ENCODE results near the gene SEMA4C.
A peak's percentile ranks its signal among the peaks of the same experiment; 100 is the strongest.

SEMA4C gene

DNA sequence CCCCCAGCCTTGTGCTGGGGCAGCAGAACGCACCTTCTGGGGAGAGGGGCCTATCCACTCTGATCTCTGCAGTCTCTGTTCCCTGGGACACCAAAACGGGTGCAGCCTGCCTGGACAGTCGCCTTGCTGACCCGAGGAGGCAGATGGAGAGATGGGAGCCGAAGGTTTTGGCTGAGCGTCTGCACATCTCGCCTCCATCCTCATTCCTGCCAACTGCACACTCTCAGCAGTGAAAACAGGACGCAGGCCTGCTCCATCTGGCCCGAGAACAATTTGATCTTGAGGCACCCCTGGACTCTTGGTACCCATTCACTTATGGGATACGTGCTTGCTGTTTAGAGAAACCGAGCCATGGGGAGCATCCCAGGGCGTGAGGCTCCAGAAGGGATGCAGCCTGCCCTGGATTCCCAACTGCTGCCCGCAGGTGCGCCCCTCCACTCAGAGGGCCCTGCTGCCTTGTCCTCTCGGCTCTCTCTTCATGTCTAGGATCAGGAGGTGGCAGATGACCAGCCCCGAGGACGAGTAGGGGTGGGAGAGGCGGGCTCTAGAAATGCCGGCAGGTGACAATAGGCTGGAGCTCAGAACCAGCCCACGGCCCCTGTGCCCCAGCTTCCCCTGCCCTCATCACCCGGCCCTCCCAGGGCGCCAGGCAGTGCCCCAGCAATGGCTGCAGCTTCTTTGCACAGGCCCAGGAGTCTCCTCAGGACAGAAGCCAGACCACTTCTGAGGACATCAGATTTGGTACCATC, 9.1 kb upstream of the SEMA4C start:
- no peak for DNase-seq

DNA sequence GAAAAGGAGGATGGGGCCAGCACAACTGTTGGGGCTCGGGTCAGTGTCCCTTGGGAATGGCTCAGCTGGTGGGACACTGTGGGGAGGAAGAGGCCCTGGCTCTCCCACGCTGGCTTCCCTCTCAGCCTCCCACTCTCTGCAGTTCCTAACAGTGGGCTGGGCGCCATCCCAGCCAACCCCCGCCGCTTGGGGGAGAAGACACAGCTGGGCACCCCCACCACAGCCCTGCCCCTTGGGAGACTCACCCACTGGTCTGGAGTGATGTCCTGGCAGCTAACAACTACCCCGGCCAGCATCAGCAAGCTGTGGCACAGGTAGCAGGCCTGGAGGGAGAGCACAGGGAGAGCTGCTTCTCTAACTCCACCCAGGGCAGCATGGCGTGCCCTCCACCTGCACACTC, 8.3 kb upstream of the SEMA4C start:
- no peak for DNase-seq

DNA sequence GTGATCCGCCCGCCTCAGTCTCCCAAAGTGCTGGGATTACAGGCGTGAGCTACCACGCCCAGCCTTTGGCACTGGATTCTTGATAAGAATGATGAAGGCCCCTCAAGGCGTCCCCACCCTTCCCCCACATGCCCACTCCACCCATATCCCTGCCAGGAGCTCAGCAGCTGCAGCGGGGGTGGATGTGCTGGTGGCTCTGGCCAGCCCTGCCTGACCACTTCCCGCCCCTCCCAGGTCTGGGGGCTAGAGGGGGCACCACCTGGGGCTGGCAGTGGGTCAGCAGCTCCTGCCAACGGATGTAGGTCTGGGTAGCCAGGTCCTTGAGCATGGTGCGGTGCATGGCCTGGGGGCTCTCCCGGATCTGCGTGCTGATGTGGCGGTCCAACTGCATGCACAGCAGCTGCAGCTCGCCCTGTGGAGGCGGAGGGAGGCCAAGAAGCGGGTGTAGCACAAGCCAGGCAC, 7.8 kb upstream of the SEMA4C start:
- no peak for DNase-seq

DNA sequence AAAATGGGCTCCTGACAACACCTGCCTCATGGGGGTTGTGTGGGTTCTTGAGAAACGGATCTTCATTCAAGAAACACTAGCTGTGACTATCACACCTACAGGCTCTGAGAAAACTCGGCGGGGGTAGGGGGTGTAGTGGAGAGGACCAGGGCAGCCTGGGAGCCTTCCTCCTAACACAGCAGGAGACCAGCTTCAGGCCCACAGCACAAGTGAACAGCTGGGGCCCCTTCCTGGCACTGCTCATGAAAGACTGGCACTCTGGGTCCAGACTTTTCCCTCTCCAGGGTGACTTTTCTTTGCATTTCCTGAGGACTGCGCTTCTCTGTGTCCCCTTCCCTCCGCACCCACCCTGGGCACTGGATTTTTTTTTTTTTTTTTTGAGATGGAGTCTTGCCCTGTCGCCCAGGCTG, 7.2 kb upstream of the SEMA4C start:
- no peak for DNase-seq

DNA sequence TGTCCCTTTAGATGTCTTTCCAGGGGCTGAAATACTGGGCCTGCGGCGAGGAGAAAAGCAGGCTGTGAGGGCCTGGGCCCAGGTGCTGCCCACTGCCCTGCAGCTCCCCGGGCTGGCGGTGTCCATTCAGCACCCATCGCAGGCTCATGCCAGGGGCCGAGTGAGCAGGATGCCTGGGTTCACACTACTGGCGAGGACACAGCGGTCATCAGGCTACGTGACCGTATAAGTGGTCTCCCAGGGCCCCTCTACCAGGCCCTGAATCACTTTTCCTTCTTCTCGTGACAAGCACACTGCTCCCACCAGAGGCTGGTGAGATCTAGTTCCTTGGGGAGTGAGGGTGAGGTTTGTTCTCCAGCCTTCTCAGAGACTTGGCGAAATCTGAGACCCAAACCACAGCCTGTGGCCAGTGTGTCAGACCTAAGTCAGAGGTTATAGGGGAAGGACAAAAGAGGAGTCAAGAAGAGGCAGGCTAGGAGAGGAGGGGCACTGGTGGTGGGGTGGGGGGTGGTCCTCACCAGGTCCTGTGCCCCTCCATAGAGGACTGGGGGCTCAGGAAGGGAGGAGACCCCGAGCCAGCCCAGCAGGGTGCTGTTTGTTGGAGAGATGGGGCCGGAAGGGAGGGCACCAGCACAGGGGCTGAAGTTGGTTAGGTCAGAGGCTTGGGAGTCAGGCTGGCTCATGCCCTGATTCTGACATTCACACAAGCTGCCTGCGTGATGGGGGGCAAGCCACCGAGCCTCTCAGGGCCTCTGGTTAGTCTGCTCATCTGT, 6.6 kb upstream of the SEMA4C start:
- no peak for DNase-seq

DNA sequence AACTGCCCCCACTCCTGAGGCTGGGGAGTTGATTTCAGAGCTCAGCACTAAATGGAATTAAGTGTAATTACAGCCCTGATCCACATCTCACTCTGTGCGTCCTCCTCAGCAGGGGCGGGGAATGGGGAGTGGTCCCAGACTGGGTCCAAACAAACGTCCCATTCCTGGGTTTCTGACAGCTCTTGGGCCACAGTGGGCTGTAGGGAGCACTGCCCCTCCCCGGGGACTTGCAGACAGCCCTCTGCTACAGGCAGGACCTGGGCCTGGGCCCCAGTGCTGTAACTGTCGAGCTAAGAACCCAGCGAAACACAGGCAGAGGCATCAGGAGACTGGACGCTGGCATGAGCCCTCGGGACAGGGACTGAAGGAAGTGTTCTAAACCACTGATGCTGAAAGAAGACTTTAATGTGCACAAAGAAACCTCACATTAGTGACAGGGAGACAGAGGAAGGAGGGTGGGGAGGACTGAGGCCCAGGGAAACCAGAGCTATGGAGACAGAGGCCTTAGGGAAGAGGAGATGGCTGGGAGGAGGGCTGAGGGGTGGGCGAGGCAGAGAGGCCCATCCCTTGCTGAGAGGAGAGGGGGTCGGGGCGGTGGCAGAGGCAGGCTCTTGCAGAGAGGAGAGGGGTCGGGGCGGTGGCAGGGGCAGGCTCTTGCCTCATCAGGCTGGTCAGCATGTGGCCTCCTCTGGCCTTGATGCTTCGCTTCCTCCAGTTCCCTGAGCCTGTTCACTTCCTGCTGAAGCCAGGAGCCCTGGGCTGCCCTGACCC, 5.8 kb upstream of the SEMA4C start:
- no peak for DNase-seq

DNA sequence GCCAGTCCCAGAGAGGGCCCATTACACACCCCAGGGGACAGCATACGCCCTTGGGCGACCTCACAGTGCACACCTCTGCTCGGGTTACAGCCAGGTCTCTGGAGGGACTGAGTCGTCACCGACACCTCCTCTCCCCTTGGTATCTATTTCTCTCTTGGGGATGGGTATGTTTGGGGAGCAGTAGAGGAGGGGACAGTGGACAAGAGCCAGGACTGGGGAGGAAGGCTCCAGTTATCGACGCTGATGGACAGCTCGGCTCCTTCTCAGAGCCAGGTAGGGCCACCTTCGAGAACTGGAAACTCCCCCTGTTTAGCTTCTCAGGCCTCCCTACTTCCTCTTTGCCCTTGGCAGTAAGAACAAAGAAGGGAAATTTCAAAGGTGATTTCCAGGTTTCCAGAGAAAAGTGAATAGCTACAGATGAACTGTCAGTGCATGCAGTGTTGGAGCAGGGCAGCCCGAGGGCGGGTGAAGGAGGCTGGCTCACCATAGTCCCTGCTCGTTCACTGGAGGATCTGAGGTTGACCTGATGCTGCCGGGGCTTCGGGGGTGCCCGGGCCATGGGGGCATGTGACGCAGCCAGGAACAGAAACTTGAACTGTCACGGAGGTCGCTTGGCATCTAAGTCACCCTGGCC, 4.4 kb upstream of the SEMA4C start:
- DNase-seq = no peak

DNA sequence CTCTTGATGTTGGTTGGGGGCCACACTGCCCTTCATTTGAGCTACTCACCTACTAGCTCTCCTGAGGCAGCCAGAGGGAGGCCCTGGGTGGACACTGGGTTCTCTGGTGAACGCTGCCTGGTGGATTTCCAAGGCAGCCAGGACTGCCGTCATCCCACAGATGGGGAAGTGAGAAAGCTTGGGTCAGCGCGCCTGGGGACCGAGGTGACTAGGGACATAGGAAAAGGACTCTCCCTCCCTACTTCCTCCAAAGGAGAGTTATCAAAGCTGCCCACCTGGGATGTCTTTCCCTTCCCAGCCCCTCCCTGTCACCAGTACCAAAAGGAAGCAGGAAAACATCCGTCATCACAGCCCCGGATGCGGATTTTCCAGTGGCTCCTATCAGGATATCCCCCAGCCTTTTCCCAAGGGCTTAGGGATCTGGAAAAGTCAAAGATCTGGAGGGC, 3.8 kb upstream of the SEMA4C start:
- DNase-seq = no peak

DNA sequence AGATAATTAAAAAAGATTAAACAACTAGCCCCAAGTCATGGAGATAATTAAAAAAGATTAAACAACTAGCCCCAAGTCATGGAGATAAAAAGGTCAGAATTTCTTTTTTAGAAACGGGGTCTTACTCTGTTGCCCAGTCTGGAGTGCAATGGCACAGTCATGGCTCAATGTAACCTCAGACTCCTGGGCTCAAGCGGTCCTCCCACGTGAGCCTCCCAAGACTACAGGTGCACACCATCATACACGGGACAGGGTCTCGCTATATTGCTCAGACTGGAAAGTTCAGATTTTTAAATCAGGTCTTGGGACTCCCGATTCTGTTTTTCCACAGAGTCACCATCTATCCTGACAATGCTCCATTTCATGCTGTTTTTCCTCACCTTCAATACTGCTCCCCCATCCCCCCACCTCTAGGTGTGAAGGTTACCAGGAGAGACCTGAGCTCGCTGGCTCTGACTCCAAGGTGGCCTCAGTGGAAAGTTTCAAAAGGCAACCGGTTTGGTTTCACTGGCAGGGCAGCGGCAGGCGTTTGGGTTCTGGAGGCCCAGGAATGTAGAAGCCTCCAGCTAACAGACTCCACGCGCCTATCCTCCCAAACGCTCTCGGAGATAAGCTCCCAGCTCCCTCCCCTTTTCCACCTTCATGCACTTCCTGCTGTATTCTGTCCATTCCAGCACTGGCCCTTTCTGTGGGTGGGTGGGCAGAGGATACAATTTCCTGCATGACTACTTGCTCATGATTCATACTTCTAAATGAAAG, 2.9 kb upstream of the SEMA4C start:
- DNase-seq = no peak

DNA sequence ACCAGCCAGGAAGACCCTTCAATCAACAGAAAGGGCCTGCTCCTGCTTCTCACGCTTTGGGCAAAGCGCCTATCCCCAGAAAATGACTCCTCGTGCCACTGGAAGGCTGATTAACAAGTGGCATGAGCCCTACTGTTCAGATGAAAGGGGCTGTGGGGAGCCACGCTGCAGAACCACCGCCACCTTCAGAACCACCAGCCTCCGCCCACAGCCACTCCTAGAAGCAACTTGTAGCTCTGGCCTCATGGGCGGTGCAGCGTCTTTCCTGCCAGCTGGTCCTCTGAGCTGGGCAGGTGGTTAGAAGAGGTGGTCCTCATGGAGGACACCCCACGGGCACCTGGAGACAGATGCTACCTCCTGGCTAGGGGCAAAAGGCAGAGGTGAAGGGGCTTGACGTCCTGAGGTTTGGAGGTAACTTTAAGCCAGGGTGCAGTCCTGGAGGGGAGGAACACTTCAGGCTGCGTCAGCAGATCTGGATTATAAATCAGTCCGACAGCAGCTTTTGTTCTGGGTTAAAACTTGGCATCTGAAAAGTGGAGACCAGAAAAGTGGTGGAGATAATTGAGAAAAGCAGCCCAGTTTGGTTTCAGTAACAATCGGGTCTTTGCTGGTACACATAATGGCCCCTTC, 861 bp upstream of the SEMA4C start:
- no peak for DNase-seq

DNA sequence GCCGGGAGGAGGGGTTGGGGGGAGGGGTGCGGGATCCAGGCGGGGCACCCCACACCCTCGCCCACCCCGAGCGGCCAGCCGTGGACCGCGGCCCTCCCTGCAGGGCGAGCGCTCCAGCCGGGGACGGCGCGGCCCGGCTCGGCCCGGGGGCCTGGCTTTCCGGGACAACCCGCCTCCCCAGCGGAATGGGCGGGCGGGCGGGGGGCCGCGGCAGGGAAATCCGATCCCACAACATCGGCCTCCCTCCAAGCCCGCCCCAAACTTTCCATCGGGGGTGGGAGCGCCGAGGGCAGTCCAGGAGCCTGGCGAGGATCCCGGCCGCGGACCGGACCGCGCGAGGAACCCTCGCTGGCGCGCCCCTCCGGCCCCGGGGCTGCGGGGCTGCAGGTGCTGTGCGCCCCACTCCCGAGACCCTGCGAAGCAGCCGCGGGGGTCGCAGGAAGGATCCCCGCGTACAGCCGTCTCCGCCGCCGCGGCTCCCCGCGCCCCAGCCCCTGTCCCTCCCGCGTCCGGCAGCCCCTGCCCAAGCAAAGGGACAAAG, 529 bp downstream of the SEMA4C start:
- no peak for DNase-seq

DNA sequence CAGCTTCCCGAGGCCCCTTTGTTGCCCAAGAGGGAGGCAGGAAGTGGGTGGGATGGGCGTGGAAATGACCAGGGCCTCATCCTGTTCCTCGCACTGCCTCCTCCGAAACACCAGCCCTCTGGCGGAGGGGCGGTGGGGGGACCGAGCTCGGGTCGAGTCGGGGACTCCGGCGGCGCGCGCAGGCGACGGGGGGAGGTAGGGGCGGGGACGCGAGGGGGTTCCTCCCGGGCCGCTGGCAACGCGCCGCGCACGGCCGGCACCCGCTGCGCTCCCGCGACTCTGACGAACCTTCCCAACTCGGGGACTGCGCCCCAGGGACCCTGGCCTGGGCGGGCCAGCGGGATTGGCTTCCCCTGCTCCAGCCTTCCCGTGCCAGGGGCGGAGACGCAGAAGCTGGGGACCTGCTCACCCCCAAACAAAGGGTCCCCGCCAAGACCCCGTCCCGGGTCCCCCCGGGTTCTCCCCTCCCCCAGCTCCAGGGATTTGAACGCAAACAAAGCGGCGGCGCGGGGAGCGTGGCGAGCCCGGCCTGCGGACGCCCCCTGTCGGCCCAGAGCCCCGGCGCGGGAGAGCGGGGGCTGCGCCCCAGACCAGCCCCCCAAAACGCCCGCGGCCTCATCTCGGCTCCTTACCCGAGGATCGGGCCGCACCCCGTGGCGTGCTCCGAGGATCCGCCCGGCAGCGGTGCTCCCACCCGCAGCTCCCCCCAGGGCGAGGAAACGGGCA, 1.2 kb downstream of the SEMA4C start:
- peak; percentile 32 for DNase-seq

DNA sequence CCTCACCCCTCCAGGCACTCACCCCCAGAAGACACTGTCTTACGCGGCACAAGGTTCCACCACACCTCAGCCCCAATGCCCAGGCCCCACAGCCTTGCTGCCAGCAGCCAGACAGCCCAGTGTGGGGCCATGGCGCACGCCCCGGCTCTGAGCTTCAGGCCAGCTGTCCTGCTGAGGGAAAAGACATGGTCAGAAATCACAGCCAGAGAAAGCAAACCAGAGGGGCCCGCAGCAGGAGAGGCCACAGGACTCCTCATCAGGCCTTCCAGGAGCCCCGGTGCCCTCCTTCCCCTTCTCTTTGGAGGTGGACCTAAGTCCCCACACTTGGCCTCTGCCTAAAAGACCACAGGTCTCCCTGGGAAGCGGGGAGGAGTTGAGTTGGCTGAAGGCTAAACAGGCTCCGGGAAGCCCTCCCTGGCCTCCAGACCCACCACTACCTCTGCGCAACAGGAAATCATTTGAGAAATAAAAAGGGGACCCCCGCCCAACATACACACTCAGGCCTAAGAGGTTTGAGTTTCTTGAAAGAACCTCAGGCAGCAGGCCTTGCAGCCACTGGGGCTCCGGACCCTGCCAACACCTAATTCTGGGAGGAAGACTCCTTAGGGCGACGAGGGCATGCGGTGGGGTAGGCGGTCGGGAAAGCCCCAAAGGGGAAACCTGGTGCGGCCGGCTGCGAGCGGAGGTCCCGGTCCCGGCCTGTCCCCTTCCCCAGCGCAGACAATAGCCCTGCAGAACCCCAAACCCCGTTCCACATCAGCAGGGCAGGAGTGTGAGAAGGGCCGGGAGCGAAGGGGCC, 1.9 kb downstream of the SEMA4C start:
- no peak for DNase-seq

DNA sequence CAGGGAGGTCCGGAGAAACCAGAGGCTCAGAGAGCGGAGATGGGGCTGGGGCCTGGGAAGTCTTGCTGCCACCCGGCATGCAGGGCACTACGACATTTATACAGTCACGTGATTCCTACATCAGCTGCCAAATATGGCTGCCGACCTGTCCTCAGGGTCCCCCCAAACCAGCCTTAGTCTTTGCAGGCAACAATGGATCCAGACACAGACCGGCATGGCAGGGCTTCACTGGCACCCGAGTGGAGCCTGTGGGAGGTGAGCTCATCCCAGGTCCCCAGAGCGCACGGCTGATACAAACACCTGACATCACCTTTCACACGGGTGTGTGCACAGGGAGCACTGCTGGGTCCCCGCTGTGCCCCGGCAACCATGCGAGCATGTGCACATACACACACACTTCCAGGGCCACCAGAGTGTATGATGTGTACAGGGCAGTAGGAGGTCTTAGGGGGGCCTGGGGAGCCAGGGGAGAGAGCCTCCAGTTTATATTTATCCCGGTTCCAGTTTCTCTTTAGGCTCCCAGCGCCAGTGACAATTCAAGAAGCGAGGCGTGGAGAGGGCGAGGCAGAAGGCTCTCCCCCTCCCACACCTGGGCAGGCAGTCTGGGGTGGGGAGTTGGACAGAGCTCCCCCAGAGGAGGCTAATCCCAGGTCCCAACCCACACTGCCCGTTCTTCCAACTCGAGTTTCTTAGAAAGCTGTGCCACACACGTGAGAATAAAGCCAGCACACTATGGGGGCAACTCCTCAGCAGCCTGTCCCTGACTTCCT, 2.7 kb downstream of the SEMA4C start:
- DNase-seq = no peak

DNA sequence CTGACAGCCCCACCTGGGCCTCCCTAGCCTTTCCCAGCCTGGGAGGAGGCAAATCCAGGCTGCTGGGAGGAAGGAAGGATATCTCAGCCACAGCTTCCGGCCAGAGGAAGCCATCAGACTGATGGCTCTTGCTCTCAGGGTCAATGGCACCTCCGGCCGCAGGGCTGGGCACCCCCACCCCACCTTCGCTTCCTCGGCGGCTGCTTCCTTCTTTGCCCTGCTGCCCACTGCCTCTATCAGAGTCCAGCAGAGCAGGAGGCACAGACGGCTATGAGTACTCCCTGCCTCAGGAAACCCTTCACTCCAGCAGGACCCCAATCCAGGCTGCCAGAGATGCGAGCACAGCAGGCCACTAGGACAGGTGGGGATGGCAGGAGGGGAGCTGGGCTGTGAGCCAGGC, 3.3 kb downstream of the SEMA4C start:
- no peak for DNase-seq

DNA sequence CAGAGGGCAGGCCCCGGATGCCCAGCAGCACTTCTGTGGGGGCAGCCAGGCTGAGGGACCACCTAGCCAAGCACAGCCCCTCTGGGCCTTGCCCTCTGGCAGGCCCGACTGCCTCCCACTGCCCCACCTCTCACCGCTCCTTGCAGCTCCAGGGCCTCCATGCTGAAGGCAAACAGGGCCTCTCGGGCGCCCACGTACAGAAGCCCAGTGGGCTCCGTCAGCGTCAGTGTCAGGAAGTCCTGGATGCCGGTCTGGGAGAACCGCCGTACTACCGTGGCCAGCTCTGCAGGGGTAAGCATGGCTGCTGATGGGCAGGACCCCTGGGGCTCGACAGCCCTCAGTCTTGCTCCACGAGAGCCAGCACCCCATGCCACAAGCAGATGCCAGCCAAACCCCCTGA, 3.7 kb downstream of the SEMA4C start:
- no peak for DNase-seq

DNA sequence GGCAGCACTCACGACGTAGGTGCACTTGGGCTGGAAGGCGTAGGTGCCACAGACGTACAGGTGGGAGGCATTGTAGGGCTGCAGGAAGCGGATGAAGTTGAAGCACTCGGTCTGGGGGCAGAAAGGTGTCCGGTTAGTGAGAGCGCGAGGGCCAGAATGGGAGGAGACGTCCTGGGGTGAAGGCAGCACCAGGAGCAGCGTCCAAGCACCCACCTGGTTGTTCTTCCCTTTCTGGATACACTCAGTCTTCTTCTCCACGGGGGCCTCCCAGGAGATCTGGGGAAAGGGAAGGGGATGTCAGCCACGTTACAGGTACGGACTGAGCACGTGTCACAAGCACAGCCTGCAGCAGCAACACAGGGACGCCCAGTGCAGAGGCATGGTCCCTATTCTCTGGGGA, 4.2 kb downstream of the SEMA4C start:
- no peak for DNase-seq

DNA sequence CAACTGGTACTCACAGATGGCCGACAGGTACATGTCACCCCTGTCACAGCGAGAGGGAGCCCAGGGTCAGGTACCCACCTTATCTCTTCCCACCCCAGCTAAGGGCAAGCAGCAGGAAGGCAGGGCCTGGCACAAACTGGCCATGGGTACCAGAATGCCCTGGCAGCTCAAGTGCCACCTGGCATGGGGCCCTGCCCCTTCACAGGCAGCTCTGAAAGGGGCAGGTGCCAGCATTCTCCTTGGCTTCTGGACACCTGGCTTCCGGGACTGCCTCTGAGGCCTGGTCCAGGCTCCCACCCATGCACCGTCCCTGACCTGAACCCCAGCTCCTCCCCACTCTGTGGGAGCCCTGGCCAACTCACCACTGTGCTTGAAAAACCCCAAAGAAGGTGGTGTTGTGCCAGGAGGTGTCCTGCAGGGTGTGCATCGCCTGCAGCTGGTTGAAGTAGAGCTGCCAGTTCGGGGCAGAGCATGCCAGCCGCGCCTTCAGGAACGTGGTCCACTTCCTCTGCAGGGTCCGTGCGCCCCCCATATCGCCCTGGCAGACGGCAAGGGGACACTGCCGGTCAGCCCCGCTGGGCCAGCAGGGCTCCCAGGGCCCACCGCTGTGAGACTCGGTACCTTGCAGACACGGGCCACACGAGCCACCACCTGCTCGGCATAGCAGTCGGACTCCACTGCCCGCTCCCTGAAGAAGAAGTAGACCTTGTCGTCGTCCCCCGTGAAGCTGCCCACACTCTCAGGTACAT, 5.4 kb downstream of the SEMA4C start:
- no peak for DNase-seq
